Upper lobe of left lung (tissue), 6 donors: Measurements from ENCODE around the gene IL10RA. TPM values are rescaled to one million over a fixed set of nuclear protein-coding genes. Genes with fewer than 3 reads are reported as not detected.

Experiments
- ATAC-seq, 2 donors: fragments of 200-7000 bp; cut with Tn5 transposase; one replicate each; pipeline ENCODE4 v1.9.1; 2022; ENCODE audit warnings: mild to moderate bottlenecking in 2 of 2, moderate library complexity in 2 of 2; ENCODE audit not compliant: low FRiP score in 2 of 2
- DNase-seq, 2 donors: peaks; one replicate each; pipeline ENCODE4 v3.0.0-alpha.2; 2019 to 2020
- H3K27ac ChIP-seq, 4 donors: fragments of 200-600 bp; sonication (generic); one replicate each; pipeline ENCODE4 v1.5.1; 2016 to 2019
- H3K27me3 ChIP-seq, 4 donors: fragments of 200-600 bp; sonication (generic); one replicate each; pipeline ENCODE4 v1.5.1; 2017 to 2019
- H3K36me3 ChIP-seq, 4 donors: fragments of 200-600 bp; sonication (generic); one replicate each; pipeline ENCODE4 v1.5.1; 2016 to 2019
- H3K4me1 ChIP-seq, 4 donors: fragments of 200-600 bp; sonication (generic); one replicate each; pipeline ENCODE4 v1.5.1; 2018 to 2019
- H3K4me3 ChIP-seq, 4 donors: fragments of 200-600 bp; sonication (generic); one replicate each; pipeline ENCODE4 v1.5.1; 2017 to 2019; ENCODE audit warnings: mild to moderate bottlenecking in 2 of 4, moderate library complexity in 1 of 4
- H3K9me3 ChIP-seq, 4 donors: fragments of 200-600 bp; sonication (generic); one replicate each; pipeline ENCODE4 v1.5.1; 2018 to 2019
- EP300 ChIP-seq, 4 donors: sonication (generic); formaldehyde crosslinking; IDR thresholded peaks; one replicate each; pipeline ENCODE4 v1.5.1; 2017; ENCODE audit warnings: antibody characterized with exemption in 4 of 4, control low read depth in 2 of 4
- POLR2A ChIP-seq, 4 donors: fragments of 450-650 bp; IDR thresholded peaks; one replicate each; pipeline ENCODE4 v1.5.1; 2016 to 2017; ENCODE audit warnings: antibody characterized with exemption in 4 of 4, mild to moderate bottlenecking in 2 of 4
- POLR2AphosphoS5 ChIP-seq, 2 donors: sonication (generic); formaldehyde crosslinking; IDR thresholded peaks; one replicate each; pipeline ENCODE4 v1.5.1; 2017; ENCODE audit warnings: antibody characterized with exemption in 2 of 2
- WGBS, 2 donors: methylation state at CpG; one replicate each; pipeline ENCODE4 v1.1.5; 2017 to 2018; 5-methylcytosine and 5-hydroxymethylcytosine counted together
- total RNA-seq, 6 donors: library from RNA; depleted of rRNA in 4 of 6; stranded (reverse); fragments of >200 nt in 4 of 6; gene quantifications; one replicate each; pipeline versions ENCODE4 v1.1.0 to v1.2.1, GENCODE V29; 2016 to 2021
- TF ChIP-seq, protein P1 (sequence below), 6 experiments: fragments of 450-650 bp in 4 of 6; fragments of 200-600 bp in 2 of 6; sonication (generic) in 2 of 6; IDR thresholded peaks; one replicate each; pipeline ENCODE4 v1.5.1; 2016 to 2019; ENCODE audit warnings: antibody characterized with exemption in 6 of 6
- donor health status: DM: no; HTN: no; CAD: no; lungs with moderate emphysema.
- donor health status: DM: no; HTN: yes; CAD: no; lungs with severe emphysema.

IL10RA gene
- total RNA-seq, 6 donors from 2014 or later: 30.7 to 139 (median 46.1) TPM

DNA sequence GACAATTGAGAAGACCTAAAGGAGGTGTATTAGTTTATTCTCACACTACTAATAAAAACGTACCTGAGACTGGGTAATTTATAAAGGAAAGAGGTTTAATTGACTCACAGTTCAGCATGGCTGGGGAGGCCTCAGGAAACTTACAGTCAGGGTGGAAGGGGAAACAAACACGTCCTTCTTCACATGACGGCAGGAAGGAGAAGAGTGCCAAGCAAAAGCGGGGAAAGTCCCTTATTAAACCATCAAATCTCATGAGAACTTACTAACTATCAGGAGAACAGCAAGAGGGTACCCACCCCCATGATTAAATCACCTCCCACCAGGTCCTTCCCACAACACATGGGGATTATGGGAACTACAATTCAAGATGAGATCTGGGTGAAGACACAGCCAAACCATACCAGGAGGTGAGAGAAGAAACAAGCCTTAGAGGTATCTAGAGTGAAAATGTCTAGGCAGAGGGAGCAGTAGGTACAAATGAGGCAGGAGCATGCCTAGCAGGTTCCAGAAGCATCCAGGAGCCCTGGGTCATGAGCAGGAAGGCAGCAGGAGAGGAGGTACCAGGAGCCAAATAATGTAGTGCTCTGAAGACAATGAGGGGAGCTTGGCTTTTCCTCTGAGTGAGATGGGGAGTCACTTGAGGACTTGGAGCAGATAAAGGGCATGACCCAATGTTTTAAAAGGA lies 31.6 kb downstream of the IL10RA start:
- Histone ChIP-seq H3K27ac (no peak overlapping the region), H3K27me3 (no peaks in the 10 kb centered on the region), H3K4me1 (peaks cover 0 to 5% (median 4%) of the 10 kb centered on the region in 4 donors), H3K4me3 (no peak overlapping the region), H3K9me3 (peaks cover 0 to 14% (median 11%) of the 10 kb centered on the region in 4 donors), H3K36me3 (no peaks in the 10 kb centered on the region)
- ATAC-seq (no peak), DNase-seq (no peak)
- 63 to 72% methylated on average over 4 of the region's 4 CpGs for WGBS, 2 donors
- TF ChIP-seq POLR2AphosphoS5 (IDR thresholded peaks at IDR 0.05) (no peak), POLR2A (IDR thresholded peaks at IDR 0.05) (no peak), EP300 (IDR thresholded peaks at IDR 0.05) (no peak)
- TF ChIP-seq, protein P1, sequence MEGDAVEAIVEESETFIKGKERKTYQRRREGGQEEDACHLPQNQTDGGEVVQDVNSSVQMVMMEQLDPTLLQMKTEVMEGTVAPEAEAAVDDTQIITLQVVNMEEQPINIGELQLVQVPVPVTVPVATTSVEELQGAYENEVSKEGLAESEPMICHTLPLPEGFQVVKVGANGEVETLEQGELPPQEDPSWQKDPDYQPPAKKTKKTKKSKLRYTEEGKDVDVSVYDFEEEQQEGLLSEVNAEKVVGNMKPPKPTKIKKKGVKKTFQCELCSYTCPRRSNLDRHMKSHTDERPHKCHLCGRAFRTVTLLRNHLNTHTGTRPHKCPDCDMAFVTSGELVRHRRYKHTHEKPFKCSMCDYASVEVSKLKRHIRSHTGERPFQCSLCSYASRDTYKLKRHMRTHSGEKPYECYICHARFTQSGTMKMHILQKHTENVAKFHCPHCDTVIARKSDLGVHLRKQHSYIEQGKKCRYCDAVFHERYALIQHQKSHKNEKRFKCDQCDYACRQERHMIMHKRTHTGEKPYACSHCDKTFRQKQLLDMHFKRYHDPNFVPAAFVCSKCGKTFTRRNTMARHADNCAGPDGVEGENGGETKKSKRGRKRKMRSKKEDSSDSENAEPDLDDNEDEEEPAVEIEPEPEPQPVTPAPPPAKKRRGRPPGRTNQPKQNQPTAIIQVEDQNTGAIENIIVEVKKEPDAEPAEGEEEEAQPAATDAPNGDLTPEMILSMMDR (IDR thresholded peaks at IDR 0.05): no peak

DNA sequence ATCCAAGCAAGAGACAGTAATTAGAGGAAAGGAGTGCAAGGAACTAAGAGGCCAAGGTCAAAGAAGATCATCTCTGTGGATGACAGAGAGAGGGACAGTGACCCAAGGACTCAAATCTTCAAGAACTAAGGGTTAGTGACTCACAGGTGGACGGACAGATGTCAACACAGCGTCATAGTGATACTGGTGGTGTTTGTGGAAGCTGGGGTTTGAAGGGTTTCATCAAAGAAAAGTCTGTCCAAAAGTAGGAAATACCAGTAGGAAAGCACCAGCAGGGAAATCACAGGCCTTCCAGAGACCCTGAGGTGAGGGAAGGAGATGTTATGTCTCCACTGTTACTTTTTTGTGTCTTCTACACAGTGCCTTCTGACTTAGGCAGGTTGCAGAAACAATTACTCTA lies 32.2 kb downstream of the IL10RA start:
- H3K4me1 ChIP-seq: no peaks in the 10 kb centered on the region
- ATAC-seq: no peak
- H3K27ac ChIP-seq: no peak overlapping the region
- no peak for TF ChIP-seq EP300 (IDR thresholded peaks at IDR 0.05)
- no peak for TF ChIP-seq POLR2A (IDR thresholded peaks at IDR 0.05)
- TF ChIP-seq, protein P1 (IDR thresholded peaks at IDR 0.05): no peak
- no peak for TF ChIP-seq POLR2AphosphoS5 (IDR thresholded peaks at IDR 0.05)
- H3K4me3 ChIP-seq: no peak overlapping the region
- no peak for DNase-seq
- no peaks in the 10 kb centered on the region for H3K27me3 ChIP-seq
- WGBS, 2 donors: 91 to 92% methylated on average over 2 of the region's 2 CpGs
- no peaks in the 10 kb centered on the region for H3K36me3 ChIP-seq
- peaks cover 0 to 14% (median 11%) of the 10 kb centered on the region in 4 donors for H3K9me3 ChIP-seq

DNA sequence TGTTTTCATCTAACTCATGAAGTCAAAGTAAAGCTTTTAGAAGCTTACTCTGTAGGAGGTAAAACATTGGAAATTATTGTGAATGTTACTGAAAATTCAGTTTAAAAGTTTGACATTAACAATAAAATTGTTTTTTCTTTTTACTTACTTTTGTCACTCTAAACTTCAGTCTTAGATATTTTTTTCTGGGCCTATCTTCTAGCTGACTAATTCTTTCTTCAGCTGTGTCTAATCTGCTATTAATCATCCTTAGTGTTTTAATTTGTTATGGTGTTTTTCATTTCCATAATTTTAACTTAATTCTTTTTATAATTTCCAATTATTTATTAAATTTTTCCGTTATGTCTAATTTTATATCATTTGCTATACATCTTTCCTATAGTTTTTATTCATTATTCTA lies 35.0 kb downstream of the IL10RA start:
- TF ChIP-seq, protein P1 (IDR thresholded peaks at IDR 0.05): no peak
- TF ChIP-seq POLR2AphosphoS5 (IDR thresholded peaks at IDR 0.05) (no peak), EP300 (IDR thresholded peaks at IDR 0.05) (no peak), POLR2A (IDR thresholded peaks at IDR 0.05) (no peak)
- WGBS, 2 donors: 92 to 97% methylated on average over 1 of the region's 1 CpG
- ATAC-seq: no peak
- H3K9me3 ChIP-seq: peaks cover 0 to 14% (median 11%) of the 10 kb centered on the region in 4 donors
- H3K36me3 ChIP-seq: no peaks in the 10 kb centered on the region
- no peak for DNase-seq
- no peaks in the 10 kb centered on the region for H3K4me1 ChIP-seq
- H3K27ac ChIP-seq: no peak overlapping the region
- no peak overlapping the region for H3K4me3 ChIP-seq
- H3K27me3 ChIP-seq: no peaks in the 10 kb centered on the region

DNA sequence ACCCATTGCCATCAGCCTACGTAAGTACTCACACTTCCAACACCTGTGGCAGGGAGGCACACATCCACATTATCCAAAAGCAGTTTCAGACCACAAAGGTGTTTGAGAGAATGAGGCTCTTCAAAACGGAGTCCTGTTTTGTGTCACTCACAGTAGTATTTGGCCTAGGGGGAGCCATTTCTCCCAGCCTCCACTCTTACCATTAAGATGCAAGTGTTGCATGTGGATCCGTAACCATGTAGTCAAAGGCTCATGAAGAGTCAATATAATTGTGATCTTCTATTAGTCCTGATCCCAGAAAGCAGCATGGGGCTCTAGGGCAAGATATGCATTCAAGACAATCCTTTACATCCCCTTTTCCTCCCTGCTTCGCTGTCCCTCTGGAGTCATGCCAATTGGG lies 41.5 kb downstream of the IL10RA start:
- no peak overlapping the region for H3K4me3 ChIP-seq
- no peak overlapping the region for H3K27ac ChIP-seq
- DNase-seq (no peak), ATAC-seq (no peak)
- H3K36me3 ChIP-seq: no peaks in the 10 kb centered on the region
- TF ChIP-seq POLR2A (IDR thresholded peaks at IDR 0.05) (no peak), EP300 (IDR thresholded peaks at IDR 0.05) (no peak), POLR2AphosphoS5 (IDR thresholded peaks at IDR 0.05) (no peak)
- TF ChIP-seq, protein P1 (IDR thresholded peaks at IDR 0.05): no peak
- no peaks in the 10 kb centered on the region for H3K27me3 ChIP-seq
- 92 to 96% methylated on average over 4 of the region's 4 CpGs for WGBS, 2 donors
- no peaks in the 10 kb centered on the region for H3K4me1 ChIP-seq
- no peaks in the 10 kb centered on the region for H3K9me3 ChIP-seq

DNA sequence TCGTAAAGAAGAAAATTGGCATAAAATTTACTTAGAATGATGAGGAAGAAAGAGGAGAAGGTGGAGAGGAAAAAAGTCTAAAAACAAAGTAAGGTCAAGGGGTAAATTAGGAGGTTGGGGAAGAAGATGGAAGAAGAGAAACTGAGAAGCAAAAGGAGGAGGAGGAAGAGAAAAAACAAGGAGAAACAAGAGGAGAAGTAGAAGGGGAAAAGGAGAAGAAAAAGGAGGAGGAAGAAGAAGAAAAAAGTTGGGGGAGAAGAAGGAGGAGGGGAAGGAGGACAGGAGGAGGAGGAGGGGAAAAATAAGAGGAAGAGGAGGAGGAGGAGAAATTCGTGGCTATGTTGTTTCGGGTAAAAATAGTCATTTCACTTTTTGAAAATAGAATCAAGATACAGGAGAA lies 42.4 kb downstream of the IL10RA start:
- H3K9me3 ChIP-seq: no peaks in the 10 kb centered on the region
- no peak overlapping the region for H3K27ac ChIP-seq
- WGBS, 2 donors: 59 to 65% methylated on average over 3 of the region's 3 CpGs
- no peak overlapping the region for H3K4me3 ChIP-seq
- ATAC-seq (no peak), DNase-seq (no peak)
- H3K27me3 ChIP-seq: no peaks in the 10 kb centered on the region
- H3K36me3 ChIP-seq: no peaks in the 10 kb centered on the region
- no peak for TF ChIP-seq POLR2A (IDR thresholded peaks at IDR 0.05)
- no peaks in the 10 kb centered on the region for H3K4me1 ChIP-seq
